Gastroesophageal sphincter (tissue), 3 donors: ENCODE data around the gene DNAAF1.

Source experiments
- CTCF ChIP-seq, 4 experiments: fragments of 200-600 bp in 2 of 4; fragments of 450-650 bp in 2 of 4; sonication (generic) in 1 of 4; IDR thresholded peaks; one replicate each; pipeline ENCODE4 v1.5.1; 2017 to 2019; ENCODE audit warnings: antibody characterized with exemption in 4 of 4, mild to moderate bottlenecking in 2 of 4, moderate library complexity in 2 of 4
- POLR2A ChIP-seq, 2 donors: fragments of 450-650 bp; IDR thresholded peaks; one replicate each; pipeline ENCODE4 v1.6.1; 2017; ENCODE audit warnings: antibody characterized with exemption in 2 of 2, mild to moderate bottlenecking in 2 of 2, moderate library complexity in 1 of 2

- TF ChIP-seq POLR2A (IDR thresholded peaks at IDR 0.05): no peak
- TF ChIP-seq CTCF (IDR thresholded peaks at IDR 0.05): no peak
Measured at GRCh38 chr16:84124257-84125073, 20.6 kb upstream of the DNAAF1 start.
